ENCODE measurements around the gene GPATCH4.

- TF ChIP-seq EZH2 (IDR thresholded peaks at IDR 0.05; ENCODE audit: borderline replicate concordance, low read depth, low read length, poor library complexity, severe bottlenecking) = no peak
- TF ChIP-seq CTCF (conservative IDR thresholded peaks at IDR 0.05; ENCODE audit: low read depth, low read length) = no peak
These were observed 55.0 kb downstream of the GPATCH4 start for GRCh38 chr1:156546267-156546666.

Measured in A673 (cell line).